ENCODE measurements around the gene WAS.

GRCh38 chrX:48709522-48710112 is 26.0 kb downstream of the WAS start:
- no peak for TF ChIP-seq CTCF (IDR thresholded peaks at IDR 0.05)
- TF ChIP-seq POLR2A (IDR thresholded peaks at IDR 0.05) = no peak

All from heart left ventricle (tissue), 13 donors.